Mucosa of descending colon (tissue), 3 donors: Measurements from ENCODE around the gene SNX14. TPM values are rescaled to one million over a fixed set of nuclear protein-coding genes. Genes with fewer than 3 reads are reported as not detected.

Experiments used
- ATAC-seq: fragments of 200-7000 bp; cut with Tn5 transposase; one replicate; pipeline ENCODE4 v1.9.1; 2020; ENCODE audit warnings: mild to moderate bottlenecking, moderate library complexity
- DNase-seq, 3 donors: peaks; one replicate each; pipeline ENCODE4 v3.0.0-alpha.2; 2020
- H3K36me3 ChIP-seq: fragments of 200-600 bp; one replicate; pipeline ENCODE4 v1.8.0; 2021; ENCODE audit warnings: low read depth, mild to moderate bottlenecking
- H3K4me1 ChIP-seq: fragments of 200-600 bp; one replicate; pipeline ENCODE4 v1.8.0; 2021; ENCODE audit warnings: low read depth, mild to moderate bottlenecking
- H3K4me3 ChIP-seq: fragments of 200-600 bp; one replicate; pipeline ENCODE4 v1.8.0; 2021; ENCODE audit warnings: mild to moderate bottlenecking
- H3K9me3 ChIP-seq: fragments of 200-600 bp; one replicate; pipeline ENCODE4 v1.8.0; 2021; ENCODE audit warnings: mild to moderate bottlenecking
- intact Hi-C, 2 donors: fragments of 100-400 bp; cut with DNase I in 1 of 2; cut with micrococcal nuclease in 1 of 2; formaldehyde crosslinking; loops; one replicate each; pipeline versions ENCODE4 v1.11.0 to v1.11.1; 2022; cut with DNase I, micrococcal nuclease
- total RNA-seq, 3 donors: library from RNA; stranded (reverse); fragmentation: NEBNext Ultra II Directional in 2 of 3; extraction: Animal tissue kit (Norgen Biotek cat#: 25700) in 2 of 3; gene quantifications; one replicate each; pipeline versions ENCODE4 v1.2.1 to v1.2.4, GENCODE V29; 2021 to 2023
- TF ChIP-seq, protein P1 (sequence below): fragments of 200-600 bp; IDR thresholded peaks from one replicate; pipeline ENCODE4 v1.8.0; 2022; ENCODE audit warnings: antibody characterized with exemption, mild to moderate bottlenecking
- donor health status: DM: no; HTN: no; CAD: no; lungs with moderate emphysema.
- donor health status: DM: no; HTN: no; CAD: no.
- donor health status: DM: no; HTN: yes; CAD: no.

Gene SNX14
- total RNA-seq, 3 donors from 2014 or later: 62.9 to 81.4 (median 71.0) TPM

GRCh38 chr6:85472744-85473143, 120.9 kb downstream of the SNX14 start:
- no peak for DNase-seq
- no peak for ATAC-seq
- TF ChIP-seq, protein P1, sequence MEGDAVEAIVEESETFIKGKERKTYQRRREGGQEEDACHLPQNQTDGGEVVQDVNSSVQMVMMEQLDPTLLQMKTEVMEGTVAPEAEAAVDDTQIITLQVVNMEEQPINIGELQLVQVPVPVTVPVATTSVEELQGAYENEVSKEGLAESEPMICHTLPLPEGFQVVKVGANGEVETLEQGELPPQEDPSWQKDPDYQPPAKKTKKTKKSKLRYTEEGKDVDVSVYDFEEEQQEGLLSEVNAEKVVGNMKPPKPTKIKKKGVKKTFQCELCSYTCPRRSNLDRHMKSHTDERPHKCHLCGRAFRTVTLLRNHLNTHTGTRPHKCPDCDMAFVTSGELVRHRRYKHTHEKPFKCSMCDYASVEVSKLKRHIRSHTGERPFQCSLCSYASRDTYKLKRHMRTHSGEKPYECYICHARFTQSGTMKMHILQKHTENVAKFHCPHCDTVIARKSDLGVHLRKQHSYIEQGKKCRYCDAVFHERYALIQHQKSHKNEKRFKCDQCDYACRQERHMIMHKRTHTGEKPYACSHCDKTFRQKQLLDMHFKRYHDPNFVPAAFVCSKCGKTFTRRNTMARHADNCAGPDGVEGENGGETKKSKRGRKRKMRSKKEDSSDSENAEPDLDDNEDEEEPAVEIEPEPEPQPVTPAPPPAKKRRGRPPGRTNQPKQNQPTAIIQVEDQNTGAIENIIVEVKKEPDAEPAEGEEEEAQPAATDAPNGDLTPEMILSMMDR: no peak
- Histone ChIP-seq H3K36me3 (no peaks in the 10 kb centered on the region), H3K9me3 (no peaks in the 10 kb centered on the region), H3K4me1 (no peaks in the 10 kb centered on the region), H3K4me3 (no peak overlapping the region)
- intact Hi-C loops: no loop called here

- H3K9me3 ChIP-seq: no peaks in the 10 kb centered on the region
- ATAC-seq (no peak), DNase-seq (no peak)
- intact Hi-C loops: no loop called here
- H3K4me1 ChIP-seq: no peaks in the 10 kb centered on the region
- H3K36me3 ChIP-seq: no peaks in the 10 kb centered on the region
- TF ChIP-seq, protein P1: no peak
- H3K4me3 ChIP-seq: no peak overlapping the region
Measured at GRCh38 chr6:85470023-85470410, 123.6 kb downstream of the SNX14 start.

- TF ChIP-seq, protein P1: no peak
- Histone ChIP-seq H3K9me3 (no peaks in the 10 kb centered on the region), H3K4me3 (no peak overlapping the region), H3K36me3 (no peaks in the 10 kb centered on the region), H3K4me1 (no peaks in the 10 kb centered on the region)
- ATAC-seq (no peak), DNase-seq (no peak)
- intact Hi-C loops: no loop called here
Measured at GRCh38 chr6:85469276-85470022, 124.2 kb downstream of the SNX14 start.

- Histone ChIP-seq H3K36me3 (no peaks in the 10 kb centered on the region), H3K4me3 (no peak overlapping the region), H3K9me3 (no peaks in the 10 kb centered on the region), H3K4me1 (no peaks in the 10 kb centered on the region)
- no peak for DNase-seq
- ATAC-seq: no peak
- intact Hi-C loops: no loop called here
- TF ChIP-seq, protein P1: no peak
Measured at GRCh38 chr6:85468326-85468725, 125.3 kb downstream of the SNX14 start.

DNA sequence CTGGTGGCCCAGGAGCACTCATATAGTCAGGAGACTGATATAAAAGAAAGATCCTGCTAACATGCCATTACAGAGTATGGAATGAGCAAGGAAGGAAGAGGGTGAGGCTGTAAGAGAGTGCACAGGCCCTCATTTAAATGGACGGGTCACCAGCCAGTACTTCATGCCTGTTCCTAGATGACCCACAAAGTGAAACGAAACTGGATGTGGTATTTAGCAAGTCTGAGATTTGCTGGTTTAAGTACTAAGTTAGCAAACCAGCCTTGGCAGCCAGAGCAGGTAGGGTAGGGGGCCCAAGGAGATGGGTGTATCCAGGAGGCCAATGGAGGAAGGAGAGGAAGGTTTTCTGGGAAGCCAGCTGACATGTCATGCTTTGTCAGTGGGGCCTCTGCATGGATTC, 127.9 kb downstream of the SNX14 start:
- no peak overlapping the region for H3K4me3 ChIP-seq
- H3K4me1 ChIP-seq: no peaks in the 10 kb centered on the region
- peak; percentile 16 for ATAC-seq
- H3K36me3 ChIP-seq: no peaks in the 10 kb centered on the region
- no peak for DNase-seq
- no peaks in the 10 kb centered on the region for H3K9me3 ChIP-seq
- TF ChIP-seq, protein P1: no peak
- intact Hi-C loops: no loop called here
